C4-2B (cell line): Measurements from ENCODE around the gene TEDC1.

Source experiments
- H3K27ac ChIP-seq: fragments of 450-650 bp; 2 replicates; pipeline ENCODE4 v1.5.1; 2017
- CTCF ChIP-seq: fragments of 450-650 bp; conservative IDR thresholded peaks from 2 replicates; pipeline ENCODE4 v1.5.1; 2017; ENCODE audit warnings: mild to moderate bottlenecking
- ZFX ChIP-seq: fragments of 450-650 bp; IDR thresholded peaks from 2 replicates; pipeline ENCODE4 v1.6.1; 2017

Gene TEDC1

GRCh38 chr14:105480199-105480746 is 10.8 kb upstream of the TEDC1 start:
- H3K27ac ChIP-seq: peak overlapping the region; percentile 91
- TF ChIP-seq ZFX: no peak
- no peak for TF ChIP-seq CTCF

GRCh38 chr14:105480807-105481801 is 9.9 kb upstream of the TEDC1 start:
- TF ChIP-seq ZFX (no peak), CTCF (peak; percentile 99)

GRCh38 chr14:105481886-105482457 is 9.1 kb upstream of the TEDC1 start:
- no peak for TF ChIP-seq ZFX
- no peak for TF ChIP-seq CTCF
- peak overlapping the region; percentile 91 for H3K27ac ChIP-seq

More at GRCh38 chr14:105480807-105481801, 9.9 kb upstream of the TEDC1 start:
- peak overlapping the region; percentile 91 for H3K27ac ChIP-seq

GRCh38 chr14:105482486-105483110 is 8.4 kb upstream of the TEDC1 start:
- TF ChIP-seq ZFX: no peak
- no peak for TF ChIP-seq CTCF
- peak overlapping the region; percentile 91 for H3K27ac ChIP-seq

- TF ChIP-seq CTCF (no peak), ZFX (no peak)
- H3K27ac ChIP-seq: peak overlapping the region; percentile 91
Measured at GRCh38 chr14:105483300-105484068, 7.6 kb upstream of the TEDC1 start.

GRCh38 chr14:105484069-105484996 is 6.7 kb upstream of the TEDC1 start:
- H3K27ac ChIP-seq: peak overlapping the region; percentile 91
- TF ChIP-seq CTCF (no peak), ZFX (no peak)
